ENCODE data around the gene PPTC7.
A peak's percentile ranks its signal among the peaks of the same experiment; 100 is the strongest.
"Not testable (repeated sequence)": the region's sequence is repeated elsewhere in the genome, so short reads cannot be mapped to it uniquely, and the experiment has no call there.

PPTC7 gene

GRCh38 chr12:110550981-110551380, 32.1 kb downstream of the PPTC7 start:
- no peak overlapping the region for H3K27ac ChIP-seq
- TF ChIP-seq, protein P1, sequence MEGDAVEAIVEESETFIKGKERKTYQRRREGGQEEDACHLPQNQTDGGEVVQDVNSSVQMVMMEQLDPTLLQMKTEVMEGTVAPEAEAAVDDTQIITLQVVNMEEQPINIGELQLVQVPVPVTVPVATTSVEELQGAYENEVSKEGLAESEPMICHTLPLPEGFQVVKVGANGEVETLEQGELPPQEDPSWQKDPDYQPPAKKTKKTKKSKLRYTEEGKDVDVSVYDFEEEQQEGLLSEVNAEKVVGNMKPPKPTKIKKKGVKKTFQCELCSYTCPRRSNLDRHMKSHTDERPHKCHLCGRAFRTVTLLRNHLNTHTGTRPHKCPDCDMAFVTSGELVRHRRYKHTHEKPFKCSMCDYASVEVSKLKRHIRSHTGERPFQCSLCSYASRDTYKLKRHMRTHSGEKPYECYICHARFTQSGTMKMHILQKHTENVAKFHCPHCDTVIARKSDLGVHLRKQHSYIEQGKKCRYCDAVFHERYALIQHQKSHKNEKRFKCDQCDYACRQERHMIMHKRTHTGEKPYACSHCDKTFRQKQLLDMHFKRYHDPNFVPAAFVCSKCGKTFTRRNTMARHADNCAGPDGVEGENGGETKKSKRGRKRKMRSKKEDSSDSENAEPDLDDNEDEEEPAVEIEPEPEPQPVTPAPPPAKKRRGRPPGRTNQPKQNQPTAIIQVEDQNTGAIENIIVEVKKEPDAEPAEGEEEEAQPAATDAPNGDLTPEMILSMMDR (conservative IDR thresholded peaks at IDR 0.05): no peak

DNA sequence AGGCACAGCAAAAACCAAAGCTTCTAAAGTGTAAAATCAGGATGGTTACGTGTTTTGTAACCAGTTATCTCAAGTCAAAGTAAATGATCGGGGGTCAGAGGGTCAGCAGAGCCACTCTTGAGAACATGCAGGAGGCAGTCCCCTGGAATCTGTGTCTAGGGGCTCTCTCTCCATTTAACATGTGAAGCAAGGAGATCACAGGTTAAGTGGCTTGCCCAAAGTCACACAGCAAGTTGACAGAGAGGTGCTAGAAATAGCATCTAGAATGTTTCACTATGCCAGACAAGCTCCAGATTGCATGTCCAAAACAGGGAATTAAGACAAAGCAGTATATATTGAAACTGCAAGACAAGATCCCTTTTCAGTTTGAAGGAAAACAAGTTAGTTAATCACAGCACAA, 33.4 kb downstream of the PPTC7 start:
- TF ChIP-seq, protein P1 (conservative IDR thresholded peaks at IDR 0.05): no peak
- H3K27ac ChIP-seq: no peak overlapping the region

DNA sequence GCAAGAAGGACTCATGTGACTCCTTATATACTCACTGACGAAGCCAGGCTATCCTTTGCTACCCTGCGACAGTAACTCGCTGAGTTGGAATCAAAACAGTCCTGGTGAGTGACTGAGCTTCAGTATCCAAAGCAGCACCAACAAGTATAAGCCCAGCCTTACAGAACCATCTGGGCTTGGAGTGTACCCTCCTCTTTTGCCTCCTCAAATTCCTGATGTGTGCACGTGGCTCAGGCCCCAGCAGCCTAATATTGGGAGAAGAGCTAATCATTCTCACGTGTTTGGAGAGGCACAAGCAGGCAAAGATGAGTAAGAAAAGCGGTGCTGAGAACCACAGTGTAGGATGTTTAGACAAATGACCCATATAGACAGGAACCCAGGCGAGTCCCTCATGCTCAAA, 34.4 kb downstream of the PPTC7 start:
- no peak overlapping the region for H3K27ac ChIP-seq
- TF ChIP-seq, protein P1 (conservative IDR thresholded peaks at IDR 0.05): no peak

DNA sequence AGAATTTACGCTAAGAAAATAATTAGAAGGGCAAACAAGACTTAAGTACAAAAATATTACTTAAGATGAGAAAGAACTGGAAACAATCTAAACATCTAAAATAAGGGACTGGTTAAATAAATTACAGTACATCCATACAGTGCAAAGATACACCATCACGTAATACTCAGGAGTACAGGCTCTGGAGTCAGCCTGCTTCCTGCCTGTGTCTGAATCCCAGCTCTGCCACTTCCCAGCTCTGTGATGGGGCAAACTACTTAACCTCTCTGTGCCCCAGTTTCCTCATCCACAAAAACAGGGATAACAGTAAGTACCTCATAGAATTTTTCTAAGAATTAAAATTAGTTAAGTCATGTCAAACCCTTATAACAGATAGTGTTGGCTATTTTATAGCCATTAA, 36.0 kb downstream of the PPTC7 start:
- TF ChIP-seq, protein P1 (conservative IDR thresholded peaks at IDR 0.05): no peak
- no peak overlapping the region for H3K27ac ChIP-seq

GRCh38 chr12:110546339-110546738, 36.8 kb downstream of the PPTC7 start:
- TF ChIP-seq, protein P1 (conservative IDR thresholded peaks at IDR 0.05): no peak
- H3K27ac ChIP-seq: no peak overlapping the region

DNA sequence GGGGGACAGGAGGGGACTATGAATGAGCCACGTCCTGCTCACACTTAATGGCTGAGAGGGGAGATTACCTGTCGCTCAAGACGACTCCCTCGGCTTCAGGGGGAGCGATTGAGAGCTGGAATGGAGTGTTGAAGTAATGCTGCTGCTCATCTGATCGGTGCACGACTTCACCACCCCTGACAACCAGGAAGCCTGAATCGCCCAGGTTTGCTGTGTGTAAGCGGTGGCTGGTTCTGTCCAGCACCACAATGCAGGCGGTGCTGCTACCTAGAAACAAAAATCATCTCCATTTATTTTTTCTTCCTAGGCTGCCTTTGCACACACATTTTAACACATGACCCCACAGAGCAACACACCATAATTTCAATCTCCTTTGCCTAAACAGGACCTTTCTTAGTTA, 37.3 kb downstream of the PPTC7 start:
- no peak overlapping the region for H3K27ac ChIP-seq
- TF ChIP-seq, protein P1 (conservative IDR thresholded peaks at IDR 0.05): no peak

DNA sequence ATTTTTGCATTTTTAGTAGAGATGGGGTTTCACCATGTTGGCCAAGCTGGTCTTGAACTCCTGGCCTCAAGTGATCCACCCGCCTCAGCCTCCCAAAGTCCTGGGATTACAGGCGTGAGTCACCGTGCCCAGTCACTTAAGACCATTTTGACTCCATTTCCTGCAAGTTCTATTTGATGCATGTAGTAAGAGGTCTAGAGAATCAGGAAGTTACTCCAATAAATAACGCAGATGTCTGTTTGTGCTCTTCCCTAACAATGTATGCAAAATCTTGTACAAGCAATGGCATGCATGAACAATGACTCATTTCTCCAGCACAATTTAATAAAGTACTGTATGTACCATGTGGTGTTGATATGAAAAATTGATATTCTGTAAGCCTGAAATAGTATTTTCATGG, 37.9 kb downstream of the PPTC7 start:
- not testable (repeated sequence) for H3K27ac ChIP-seq

DNA sequence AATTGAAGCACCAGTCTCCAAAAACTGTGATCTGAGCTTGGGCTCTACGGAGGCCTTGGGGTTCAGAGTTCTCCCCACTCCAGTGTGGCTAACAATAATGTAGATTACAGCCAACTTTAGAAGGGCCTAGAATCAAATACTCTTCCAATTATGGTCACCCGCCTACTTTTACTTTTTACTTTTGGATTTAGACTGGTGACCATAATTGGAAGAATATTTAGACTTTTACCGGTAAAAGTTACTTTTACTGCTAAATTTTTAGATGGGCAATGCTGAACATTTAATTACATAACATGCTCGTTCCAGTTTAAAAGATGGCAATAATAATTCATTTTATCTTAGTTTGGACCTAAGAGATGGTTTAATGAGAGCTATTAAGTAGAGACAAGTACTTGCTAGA, 39.2 kb downstream of the PPTC7 start:
- H3K27ac ChIP-seq: peak overlapping the region; percentile 32
- TF ChIP-seq, protein P1 (conservative IDR thresholded peaks at IDR 0.05): no peak
